Suppressor macrophage treated with lipopolysaccharide for 1 hour (primary cell): ENCODE data around the gene HUS1.
A peak's percentile ranks its signal among the peaks of the same experiment; 100 is the strongest.

Experiments
- DNase-seq, 3 donors: peaks; one replicate each; pipeline ENCODE4 v3.0.0-alpha.2; 2020 to 2022

HUS1 gene

GRCh38 chr7:47978790-47979144, 648 bp downstream of the HUS1 start:
- DNase-seq: no peak

- no peak for DNase-seq
These were observed 5.7 kb downstream of the HUS1 start for GRCh38 chr7:47973739-47974138.

- peak in 2 of 3 donors; percentile 42 to 75 for DNase-seq
These were observed 8.7 kb downstream of the HUS1 start for GRCh38 chr7:47970761-47971160.

- peak; percentile 56 to 80 (median 72) for DNase-seq
These were observed 10.3 kb downstream of the HUS1 start for GRCh38 chr7:47968847-47969774.

GRCh38 chr7:47967708-47968107, 11.7 kb downstream of the HUS1 start:
- DNase-seq: no peak

- DNase-seq: no peak
These were observed 12.3 kb downstream of the HUS1 start for GRCh38 chr7:47967123-47967522.

GRCh38 chr7:47965456-47965855, 14.0 kb downstream of the HUS1 start:
- no peak for DNase-seq

- DNase-seq: no peak
These were observed 17.2 kb downstream of the HUS1 start for GRCh38 chr7:47962262-47962661.

GRCh38 chr7:47957156-47957555, 22.3 kb downstream of the HUS1 start:
- DNase-seq: peak in 2 of 3 donors; percentile 39 to 41

GRCh38 chr7:47956220-47956619, 23.2 kb downstream of the HUS1 start:
- DNase-seq: no peak

GRCh38 chr7:47954231-47954911, 25.0 kb downstream of the HUS1 start:
- no peak for DNase-seq

GRCh38 chr7:47953822-47954221, 25.6 kb downstream of the HUS1 start:
- DNase-seq: no peak

GRCh38 chr7:47952224-47952623, 27.2 kb downstream of the HUS1 start:
- no peak for DNase-seq

GRCh38 chr7:47951374-47951773, 28.0 kb downstream of the HUS1 start:
- no peak for DNase-seq

GRCh38 chr7:47950714-47951113, 28.7 kb downstream of the HUS1 start:
- DNase-seq: no peak

GRCh38 chr7:47949703-47950102, 29.7 kb downstream of the HUS1 start:
- no peak for DNase-seq

- DNase-seq: no peak
These were observed 31.1 kb downstream of the HUS1 start, which contains the start of gene PKD1L1 for GRCh38 chr7:47948141-47948790. Gene PKD1L1, minus strand, starts transcription at chr7:47948466. Its CDS starts 26 bp downstream, at chr7:47948440.

- no peak for DNase-seq
These were observed 32.1 kb downstream of the HUS1 start for GRCh38 chr7:47947355-47947749.

GRCh38 chr7:47946581-47947354, 32.6 kb downstream of the HUS1 start:
- no peak for DNase-seq

GRCh38 chr7:47945261-47946015, 34.0 kb downstream of the HUS1 start:
- DNase-seq: peak; percentile 83 to 92 (median 89)

GRCh38 chr7:47944536-47945260, 34.7 kb downstream of the HUS1 start:
- DNase-seq: no peak
